GM23338 (cell line): ENCODE measurements around the gene ZSCAN25. TPM values are rescaled to one million over a fixed set of nuclear protein-coding genes. Genes with fewer than 3 reads are reported as not detected.

Experiments
- ATAC-seq: fragments of 200-7000 bp; cut with Tn5 transposase; 3 replicates; pipeline ENCODE4 v1.9.1; 2020
- DNase-seq: peaks from one replicate; pipeline ENCODE4 v3.0.0-alpha.2; 2015; ENCODE audit warnings: low spot score
- H2AFZ ChIP-seq: fragments of 200-600 bp; sonication (generic); 2 replicates; pipeline ENCODE4 v1.8.0; 2016; ENCODE audit warnings: antibody characterized with exemption, mild to moderate bottlenecking, moderate library complexity
- H3F3A ChIP-seq: fragments of 200-600 bp; sonication (generic); replicated peaks from 2 replicates; pipeline ENCODE4 v1.8.0; 2017; ENCODE audit warnings: antibody characterized with exemption, mixed run types, low read depth
- H3K27ac ChIP-seq: fragments of 200-600 bp; sonication (generic); 2 replicates; pipeline ENCODE4 v1.6.1; 2016; ENCODE audit warnings: low read depth
- H3K27me3 ChIP-seq: fragments of 200-600 bp; sonication (generic); 2 replicates; pipeline ENCODE4 v1.8.0; 2016; ENCODE audit warnings: mild to moderate bottlenecking, mixed run types, moderate library complexity; ENCODE audit not compliant: insufficient read depth
- H3K36me3 ChIP-seq: fragments of 200-600 bp; sonication (generic); 2 replicates; pipeline ENCODE4 v1.8.0; 2016; ENCODE audit warnings: mild to moderate bottlenecking; ENCODE audit not compliant: insufficient read depth
- H3K4me1 ChIP-seq: fragments of 200-600 bp; sonication (generic); 2 replicates; pipeline ENCODE4 v1.8.0; 2016; ENCODE audit warnings: mild to moderate bottlenecking, moderate library complexity; ENCODE audit not compliant: insufficient read depth
- H3K4me2 ChIP-seq: fragments of 200-600 bp; sonication (generic); 2 replicates; pipeline ENCODE4 v1.7.1; 2017; ENCODE audit warnings: mixed run types
- H3K4me3 ChIP-seq: fragments of 200-600 bp; sonication (generic); 2 replicates; pipeline ENCODE4 v1.6.1; 2016; ENCODE audit warnings: mixed run types
- H3K79me2 ChIP-seq: fragments of 200-600 bp; sonication (generic); replicated peaks from 2 replicates; pipeline ENCODE4 v1.8.0; 2017; ENCODE audit warnings: mild to moderate bottlenecking; ENCODE audit not compliant: insufficient read depth
- H3K9me2 ChIP-seq: fragments of 200-600 bp; sonication (generic); 2 replicates; pipeline ENCODE4 v1.8.0; 2017; ENCODE audit not compliant: insufficient read depth
- H4K20me1 ChIP-seq: fragments of 200-600 bp; sonication (generic); replicated peaks from 2 replicates; pipeline ENCODE4 v1.8.0; 2017; ENCODE audit warnings: mild to moderate bottlenecking; ENCODE audit not compliant: insufficient read depth
- H3K27ac Mint-ChIP-seq: 2 replicates; pipeline ENCODE4 v1.8.0; 2020; ENCODE audit warnings: inconsistent platforms, mild to moderate bottlenecking, moderate library complexity, mixed read lengths
- H3K27me3 Mint-ChIP-seq: 3 replicates; pipeline ENCODE4 v1.8.0; 2022; ENCODE audit warnings: low read depth, mild to moderate bottlenecking, moderate library complexity, mixed read lengths, inconsistent platforms; ENCODE audit not compliant: insufficient read depth, poor library complexity
- H3K36me3 Mint-ChIP-seq: 3 replicates; pipeline ENCODE4 v1.8.0; 2021; ENCODE audit warnings: low read depth, mild to moderate bottlenecking, inconsistent platforms, moderate library complexity, mixed read lengths
- H3K4me1 Mint-ChIP-seq: 3 replicates; pipeline ENCODE4 v1.8.0; 2020; ENCODE audit warnings: mild to moderate bottlenecking, inconsistent platforms, mixed read lengths
- H3K4me3 Mint-ChIP-seq: 3 replicates; pipeline ENCODE4 v1.8.0; 2021; ENCODE audit warnings: moderate library complexity, mild to moderate bottlenecking, inconsistent platforms, mixed read lengths
- H3K9me3 Mint-ChIP-seq: 3 replicates; pipeline ENCODE4 v1.8.0; 2020; ENCODE audit warnings: moderate library complexity, mild to moderate bottlenecking, inconsistent platforms, mixed read lengths
- CREB1 ChIP-seq: fragments of 250-450 bp; sonication (Bioruptor Pico); IDR thresholded peaks from 2 replicates; pipeline ENCODE4 v1.5.0; 2020; ENCODE audit warnings: low read depth, mild to moderate bottlenecking, moderate library complexity
- EZH2 ChIP-seq: fragments of 200-600 bp; sonication (generic); IDR thresholded peaks from one replicate; pipeline ENCODE4 v1.8.0; 2017; ENCODE audit warnings: antibody characterized with exemption, mild to moderate bottlenecking, low read depth; ENCODE audit not compliant: unreplicated experiment
- EZH2phosphoT487 ChIP-seq: fragments of 200-600 bp; sonication (generic); IDR thresholded peaks from one replicate; pipeline ENCODE4 v1.8.1; 2018; ENCODE audit warnings: antibody characterized with exemption; ENCODE audit not compliant: unreplicated experiment
- JUNB ChIP-seq: IDR thresholded peaks from one replicate; pipeline ENCODE4 v1.6.1; 2016; ENCODE audit warnings: antibody characterized with exemption; ENCODE audit not compliant: unreplicated experiment
- NANOG ChIP-seq: IDR thresholded peaks from 2 replicates; pipeline ENCODE4 v1.6.1; 2016; ENCODE audit warnings: antibody characterized with exemption, borderline replicate concordance
- STAT1 ChIP-seq: IDR thresholded peaks from one replicate; pipeline ENCODE4 v1.6.1; 2016; ENCODE audit warnings: antibody characterized with exemption; ENCODE audit not compliant: unreplicated experiment
- ZNF114 ChIP-seq: fragments of 250-450 bp; sonication (Bioruptor Pico); IDR thresholded peaks from 2 replicates; pipeline ENCODE4 v1.5.0; 2020; ENCODE audit warnings: mild to moderate bottlenecking, moderate library complexity
- ZNF331 ChIP-seq: fragments of 250-450 bp; sonication (Bioruptor Pico); IDR thresholded peaks from 2 replicates; pipeline ENCODE4 v1.5.0; 2020; ENCODE audit warnings: low read depth, mild to moderate bottlenecking, moderate library complexity
- polyA plus RNA-seq: library from polyadenylated mRNA; unstranded; fragments of >200 nt; fragmentation: Nextera tagmentation; extraction: Ambion mirVana; gene quantifications from 2 replicates; pipeline ENCODE4 v1.2.1, GENCODE V29; 2016
- total RNA-seq: library from RNA; depleted of rRNA; stranded (reverse); fragments of >200 nt; shearing (Covaris generic); gene quantifications from 2 replicates; pipeline ENCODE4 v1.2.3, GENCODE V29; 2014
- TF ChIP-seq, protein P1 (sequence below), 2 experiments: fragments of 200-600 bp in 1 of 2; sonication (generic) in 1 of 2; conservative IDR thresholded peaks; 2 replicates each; pipeline versions ENCODE4 v1.5.1 to v1.6.1; 2016 to 2017; ENCODE audit warnings: antibody characterized with exemption in 2 of 2, low read depth in 2 of 2, mild to moderate bottlenecking in 2 of 2, moderate library complexity in 1 of 2
- TF ChIP-seq, protein P2 (sequence below): IDR thresholded peaks from one replicate; pipeline ENCODE4 v1.6.1; 2018; ENCODE audit warnings: antibody characterized with exemption; ENCODE audit not compliant: unreplicated experiment
- TF ChIP-seq, protein P3 (sequence below): IDR thresholded peaks from 2 replicates; pipeline ENCODE4 v1.6.1; 2016; ENCODE audit warnings: antibody characterized with exemption
- TF ChIP-seq, protein P4 (sequence below): fragments of 250-450 bp; sonication (Bioruptor Pico); IDR thresholded peaks from 2 replicates; pipeline ENCODE4 v1.5.0; 2020; ENCODE audit warnings: mild to moderate bottlenecking, moderate library complexity

ZSCAN25 gene
- total and polyA plus RNA-seq, 2 experiments from 2014 or later = 4.8 to 17.5 TPM

DNA sequence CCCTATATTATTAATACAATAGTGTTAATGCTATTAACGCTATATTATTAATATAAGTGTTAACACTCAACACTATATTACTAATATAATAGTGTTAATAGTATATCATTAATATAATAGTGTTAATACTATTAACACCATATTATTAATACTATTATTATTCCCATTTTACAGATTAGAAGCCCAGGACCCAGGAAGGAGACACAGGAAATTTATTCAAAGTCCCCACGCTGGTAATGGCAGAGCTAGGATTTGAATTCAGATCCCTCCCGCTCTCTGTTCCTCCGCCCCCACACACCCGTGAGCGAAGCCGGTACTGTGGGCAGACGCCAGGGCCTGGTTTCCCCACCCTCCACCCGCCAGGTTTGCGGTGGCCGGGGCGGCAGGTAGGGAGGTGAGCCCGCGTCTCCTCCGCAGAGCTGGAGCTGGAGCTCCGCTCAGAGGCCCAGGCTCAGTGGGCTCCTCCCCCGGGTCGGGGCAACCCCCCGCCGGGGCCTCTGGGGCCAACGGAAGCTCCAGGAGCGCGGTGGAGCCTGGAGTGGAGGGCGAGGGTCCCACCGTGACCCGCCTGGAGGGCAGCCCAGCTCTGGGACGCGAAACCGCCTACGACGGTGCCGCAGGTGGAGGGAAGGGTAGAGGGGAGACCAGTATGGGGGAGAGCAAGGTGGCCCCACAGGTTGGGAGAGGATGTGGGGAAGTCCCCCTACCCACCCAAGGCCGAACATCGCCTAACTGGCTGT lies 18.8 kb upstream of the ZSCAN25 start, which contains the start of gene TMEM225B:
Gene TMEM225B, plus strand, starts transcription at position 506 of the 740 bp plus-strand sequence. CDS start 6,122 bp downstream, outside the sequence.
- DNase-seq = peak; percentile 37
- H3K9me3 Mint-ChIP-seq = no peaks in the 10 kb centered on the region
- peak within 1 kb of the TSS; percentile 88 for H2AFZ ChIP-seq

More for the DNA sequence above, 18.8 kb upstream of the ZSCAN25 start, which contains the start of gene TMEM225B:
- Mint-ChIP-seq H3K36me3 (no peaks in the 10 kb centered on the region; the same call in 2 of the 3 replicates), H3K4me3 (no peak within 1 kb of the TSS), H3K27me3 (peaks cover 2% of the 10 kb centered on the region), H3K27ac (no peak within 1 kb of the TSS), H3K4me1 (no peaks in the 10 kb centered on the region)
- peak; percentile 62 for ATAC-seq
- Histone ChIP-seq H3K4me3 (peak within 1 kb of the TSS; percentile 45), H4K20me1 (no peaks in the 10 kb centered on the region), H3F3A (peaks cover 8% of the 10 kb centered on the region), H3K27ac (no peak within 1 kb of the TSS), H3K36me3 (0 out of 2 replicates have a peak, but pooled peaks cover 4% of the 10 kb centered on the region), H3K79me2 (no peaks in the 10 kb centered on the region), H3K27me3 (no peaks in the 10 kb centered on the region), H3K9me2 (no peaks in the 10 kb centered on the region), H3K4me1 (no peaks in the 10 kb centered on the region), H3K4me2 (peak within 1 kb of the TSS; percentile 60; the same call in 1 of the 2 replicates)
- TF ChIP-seq EZH2 (no peak), JUNB (no peak), STAT1 (no peak), NANOG (no peak), ZNF114 (CRISPR knock-in tag) (no peak), CREB1 (CRISPR knock-in tag) (no peak), EZH2phosphoT487 (no peak), ZNF331 (CRISPR knock-in tag) (no peak)
- TF ChIP-seq, protein P1, sequence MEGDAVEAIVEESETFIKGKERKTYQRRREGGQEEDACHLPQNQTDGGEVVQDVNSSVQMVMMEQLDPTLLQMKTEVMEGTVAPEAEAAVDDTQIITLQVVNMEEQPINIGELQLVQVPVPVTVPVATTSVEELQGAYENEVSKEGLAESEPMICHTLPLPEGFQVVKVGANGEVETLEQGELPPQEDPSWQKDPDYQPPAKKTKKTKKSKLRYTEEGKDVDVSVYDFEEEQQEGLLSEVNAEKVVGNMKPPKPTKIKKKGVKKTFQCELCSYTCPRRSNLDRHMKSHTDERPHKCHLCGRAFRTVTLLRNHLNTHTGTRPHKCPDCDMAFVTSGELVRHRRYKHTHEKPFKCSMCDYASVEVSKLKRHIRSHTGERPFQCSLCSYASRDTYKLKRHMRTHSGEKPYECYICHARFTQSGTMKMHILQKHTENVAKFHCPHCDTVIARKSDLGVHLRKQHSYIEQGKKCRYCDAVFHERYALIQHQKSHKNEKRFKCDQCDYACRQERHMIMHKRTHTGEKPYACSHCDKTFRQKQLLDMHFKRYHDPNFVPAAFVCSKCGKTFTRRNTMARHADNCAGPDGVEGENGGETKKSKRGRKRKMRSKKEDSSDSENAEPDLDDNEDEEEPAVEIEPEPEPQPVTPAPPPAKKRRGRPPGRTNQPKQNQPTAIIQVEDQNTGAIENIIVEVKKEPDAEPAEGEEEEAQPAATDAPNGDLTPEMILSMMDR (conservative IDR thresholded peaks at IDR 0.05; ENCODE audit: low read depth in 2 of 2) = no peak
- TF ChIP-seq, protein P2, sequence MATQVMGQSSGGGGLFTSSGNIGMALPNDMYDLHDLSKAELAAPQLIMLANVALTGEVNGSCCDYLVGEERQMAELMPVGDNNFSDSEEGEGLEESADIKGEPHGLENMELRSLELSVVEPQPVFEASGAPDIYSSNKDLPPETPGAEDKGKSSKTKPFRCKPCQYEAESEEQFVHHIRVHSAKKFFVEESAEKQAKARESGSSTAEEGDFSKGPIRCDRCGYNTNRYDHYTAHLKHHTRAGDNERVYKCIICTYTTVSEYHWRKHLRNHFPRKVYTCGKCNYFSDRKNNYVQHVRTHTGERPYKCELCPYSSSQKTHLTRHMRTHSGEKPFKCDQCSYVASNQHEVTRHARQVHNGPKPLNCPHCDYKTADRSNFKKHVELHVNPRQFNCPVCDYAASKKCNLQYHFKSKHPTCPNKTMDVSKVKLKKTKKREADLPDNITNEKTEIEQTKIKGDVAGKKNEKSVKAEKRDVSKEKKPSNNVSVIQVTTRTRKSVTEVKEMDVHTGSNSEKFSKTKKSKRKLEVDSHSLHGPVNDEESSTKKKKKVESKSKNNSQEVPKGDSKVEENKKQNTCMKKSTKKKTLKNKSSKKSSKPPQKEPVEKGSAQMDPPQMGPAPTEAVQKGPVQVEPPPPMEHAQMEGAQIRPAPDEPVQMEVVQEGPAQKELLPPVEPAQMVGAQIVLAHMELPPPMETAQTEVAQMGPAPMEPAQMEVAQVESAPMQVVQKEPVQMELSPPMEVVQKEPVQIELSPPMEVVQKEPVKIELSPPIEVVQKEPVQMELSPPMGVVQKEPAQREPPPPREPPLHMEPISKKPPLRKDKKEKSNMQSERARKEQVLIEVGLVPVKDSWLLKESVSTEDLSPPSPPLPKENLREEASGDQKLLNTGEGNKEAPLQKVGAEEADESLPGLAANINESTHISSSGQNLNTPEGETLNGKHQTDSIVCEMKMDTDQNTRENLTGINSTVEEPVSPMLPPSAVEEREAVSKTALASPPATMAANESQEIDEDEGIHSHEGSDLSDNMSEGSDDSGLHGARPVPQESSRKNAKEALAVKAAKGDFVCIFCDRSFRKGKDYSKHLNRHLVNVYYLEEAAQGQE = no peak
- TF ChIP-seq, protein P3, sequence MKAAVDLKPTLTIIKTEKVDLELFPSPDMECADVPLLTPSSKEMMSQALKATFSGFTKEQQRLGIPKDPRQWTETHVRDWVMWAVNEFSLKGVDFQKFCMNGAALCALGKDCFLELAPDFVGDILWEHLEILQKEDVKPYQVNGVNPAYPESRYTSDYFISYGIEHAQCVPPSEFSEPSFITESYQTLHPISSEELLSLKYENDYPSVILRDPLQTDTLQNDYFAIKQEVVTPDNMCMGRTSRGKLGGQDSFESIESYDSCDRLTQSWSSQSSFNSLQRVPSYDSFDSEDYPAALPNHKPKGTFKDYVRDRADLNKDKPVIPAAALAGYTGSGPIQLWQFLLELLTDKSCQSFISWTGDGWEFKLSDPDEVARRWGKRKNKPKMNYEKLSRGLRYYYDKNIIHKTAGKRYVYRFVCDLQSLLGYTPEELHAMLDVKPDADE = no peak
- TF ChIP-seq, protein P4, sequence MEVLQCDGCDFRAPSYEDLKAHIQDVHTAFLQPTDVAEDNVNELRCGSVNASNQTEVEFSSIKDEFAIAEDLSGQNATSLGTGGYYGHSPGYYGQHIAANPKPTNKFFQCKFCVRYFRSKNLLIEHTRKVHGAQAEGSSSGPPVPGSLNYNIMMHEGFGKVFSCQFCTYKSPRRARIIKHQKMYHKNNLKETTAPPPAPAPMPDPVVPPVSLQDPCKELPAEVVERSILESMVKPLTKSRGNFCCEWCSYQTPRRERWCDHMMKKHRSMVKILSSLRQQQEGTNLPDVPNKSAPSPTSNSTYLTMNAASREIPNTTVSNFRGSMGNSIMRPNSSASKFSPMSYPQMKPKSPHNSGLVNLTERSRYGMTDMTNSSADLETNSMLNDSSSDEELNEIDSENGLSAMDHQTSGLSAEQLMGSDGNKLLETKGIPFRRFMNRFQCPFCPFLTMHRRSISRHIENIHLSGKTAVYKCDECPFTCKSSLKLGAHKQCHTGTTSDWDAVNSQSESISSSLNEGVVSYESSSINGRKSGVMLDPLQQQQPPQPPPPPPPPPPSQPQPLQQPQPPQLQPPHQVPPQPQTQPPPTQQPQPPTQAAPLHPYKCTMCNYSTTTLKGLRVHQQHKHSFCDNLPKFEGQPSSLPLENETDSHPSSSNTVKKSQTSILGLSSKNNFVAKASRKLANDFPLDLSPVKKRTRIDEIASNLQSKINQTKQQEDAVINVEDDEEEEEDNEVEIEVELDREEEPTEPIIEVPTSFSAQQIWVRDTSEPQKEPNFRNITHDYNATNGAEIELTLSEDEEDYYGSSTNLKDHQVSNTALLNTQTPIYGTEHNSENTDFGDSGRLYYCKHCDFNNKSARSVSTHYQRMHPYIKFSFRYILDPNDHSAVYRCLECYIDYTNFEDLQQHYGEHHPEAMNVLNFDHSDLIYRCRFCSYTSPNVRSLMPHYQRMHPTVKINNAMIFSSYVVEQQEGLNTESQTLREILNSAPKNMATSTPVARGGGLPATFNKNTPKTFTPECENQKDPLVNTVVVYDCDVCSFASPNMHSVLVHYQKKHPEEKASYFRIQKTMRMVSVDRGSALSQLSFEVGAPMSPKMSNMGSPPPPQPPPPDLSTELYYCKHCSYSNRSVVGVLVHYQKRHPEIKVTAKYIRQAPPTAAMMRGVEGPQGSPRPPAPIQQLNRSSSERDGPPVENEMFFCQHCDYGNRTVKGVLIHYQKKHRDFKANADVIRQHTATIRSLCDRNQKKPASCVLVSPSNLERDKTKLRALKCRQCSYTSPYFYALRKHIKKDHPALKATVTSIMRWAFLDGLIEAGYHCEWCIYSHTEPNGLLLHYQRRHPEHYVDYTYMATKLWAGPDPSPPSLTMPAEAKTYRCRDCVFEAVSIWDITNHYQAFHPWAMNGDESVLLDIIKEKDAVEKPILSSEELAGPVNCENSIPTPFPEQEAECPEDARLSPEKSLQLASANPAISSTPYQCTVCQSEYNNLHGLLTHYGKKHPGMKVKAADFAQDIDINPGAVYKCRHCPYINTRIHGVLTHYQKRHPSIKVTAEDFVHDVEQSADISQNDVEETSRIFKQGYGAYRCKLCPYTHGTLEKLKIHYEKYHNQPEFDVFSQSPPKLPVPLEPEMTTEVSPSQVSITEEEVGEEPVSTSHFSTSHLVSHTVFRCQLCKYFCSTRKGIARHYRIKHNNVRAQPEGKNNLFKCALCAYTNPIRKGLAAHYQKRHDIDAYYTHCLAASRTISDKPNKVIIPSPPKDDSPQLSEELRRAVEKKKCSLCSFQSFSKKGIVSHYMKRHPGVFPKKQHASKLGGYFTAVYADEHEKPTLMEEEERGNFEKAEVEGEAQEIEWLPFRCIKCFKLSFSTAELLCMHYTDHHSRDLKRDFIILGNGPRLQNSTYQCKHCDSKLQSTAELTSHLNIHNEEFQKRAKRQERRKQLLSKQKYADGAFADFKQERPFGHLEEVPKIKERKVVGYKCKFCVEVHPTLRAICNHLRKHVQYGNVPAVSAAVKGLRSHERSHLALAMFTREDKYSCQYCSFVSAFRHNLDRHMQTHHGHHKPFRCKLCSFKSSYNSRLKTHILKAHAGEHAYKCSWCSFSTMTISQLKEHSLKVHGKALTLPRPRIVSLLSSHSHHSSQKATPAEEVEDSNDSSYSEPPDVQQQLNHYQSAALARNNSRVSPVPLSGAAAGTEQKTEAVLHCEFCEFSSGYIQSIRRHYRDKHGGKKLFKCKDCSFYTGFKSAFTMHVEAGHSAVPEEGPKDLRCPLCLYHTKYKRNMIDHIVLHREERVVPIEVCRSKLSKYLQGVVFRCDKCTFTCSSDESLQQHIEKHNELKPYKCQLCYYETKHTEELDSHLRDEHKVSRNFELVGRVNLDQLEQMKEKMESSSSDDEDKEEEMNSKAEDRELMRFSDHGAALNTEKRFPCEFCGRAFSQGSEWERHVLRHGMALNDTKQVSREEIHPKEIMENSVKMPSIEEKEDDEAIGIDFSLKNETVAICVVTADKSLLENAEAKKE (CRISPR knock-in tag) = no peak
